Measurements from ENCODE around the gene CPN2.

DNA sequence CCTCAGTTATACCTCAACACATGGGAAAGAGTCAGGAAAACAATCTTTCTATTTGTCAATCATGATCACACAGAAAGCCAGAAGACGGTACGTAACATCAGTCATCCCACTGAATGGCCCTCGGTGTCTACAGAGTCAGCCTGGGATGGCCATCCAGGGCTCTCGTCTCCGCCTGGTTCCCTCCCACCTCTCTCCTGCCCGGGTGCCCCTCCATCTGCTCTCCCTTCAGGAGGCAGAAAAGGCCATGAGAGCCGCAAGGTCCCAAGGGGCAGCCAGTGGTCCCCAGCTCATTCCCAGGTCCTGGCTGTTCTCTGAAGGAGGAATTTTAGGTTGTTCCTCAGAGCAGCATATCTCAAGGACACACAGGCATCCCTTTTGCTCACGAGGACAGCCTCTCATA, 22.8 kb upstream of the CPN2 start:
- TF ChIP-seq, protein P1, sequence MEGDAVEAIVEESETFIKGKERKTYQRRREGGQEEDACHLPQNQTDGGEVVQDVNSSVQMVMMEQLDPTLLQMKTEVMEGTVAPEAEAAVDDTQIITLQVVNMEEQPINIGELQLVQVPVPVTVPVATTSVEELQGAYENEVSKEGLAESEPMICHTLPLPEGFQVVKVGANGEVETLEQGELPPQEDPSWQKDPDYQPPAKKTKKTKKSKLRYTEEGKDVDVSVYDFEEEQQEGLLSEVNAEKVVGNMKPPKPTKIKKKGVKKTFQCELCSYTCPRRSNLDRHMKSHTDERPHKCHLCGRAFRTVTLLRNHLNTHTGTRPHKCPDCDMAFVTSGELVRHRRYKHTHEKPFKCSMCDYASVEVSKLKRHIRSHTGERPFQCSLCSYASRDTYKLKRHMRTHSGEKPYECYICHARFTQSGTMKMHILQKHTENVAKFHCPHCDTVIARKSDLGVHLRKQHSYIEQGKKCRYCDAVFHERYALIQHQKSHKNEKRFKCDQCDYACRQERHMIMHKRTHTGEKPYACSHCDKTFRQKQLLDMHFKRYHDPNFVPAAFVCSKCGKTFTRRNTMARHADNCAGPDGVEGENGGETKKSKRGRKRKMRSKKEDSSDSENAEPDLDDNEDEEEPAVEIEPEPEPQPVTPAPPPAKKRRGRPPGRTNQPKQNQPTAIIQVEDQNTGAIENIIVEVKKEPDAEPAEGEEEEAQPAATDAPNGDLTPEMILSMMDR (IDR thresholded peaks at IDR 0.05; ENCODE audit: insufficient read depth, low read length, poor library complexity, severe bottlenecking): no peak
- TF ChIP-seq EZH2phosphoT487 (conservative IDR thresholded peaks at IDR 0.05; ENCODE audit: low read length): no peak
